IPS DF 19.7 (cell line): ENCODE data around the gene PPP4R3A.
"Not testable (repeated sequence)": the region's sequence is repeated elsewhere in the genome, so short reads cannot be mapped to it uniquely, and the experiment has no call there.

Experiments used
- DNase-seq: peaks from one replicate; pipeline ENCODE4 v3.0.0-alpha.2; 2013; ENCODE audit warnings: low read depth, low spot score

PPP4R3A gene

GRCh38 chr14:91503000-91503504, 7.1 kb downstream of the PPP4R3A start:
- DNase-seq, result no peak

- DNase-seq, result no peak
These were observed 7.9 kb downstream of the PPP4R3A start for GRCh38 chr14:91501951-91502930.

- no peak for DNase-seq
These were observed 8.8 kb downstream of the PPP4R3A start for GRCh38 chr14:91501348-91501747.

GRCh38 chr14:91496790-91497189, 13.3 kb downstream of the PPP4R3A start:
- DNase-seq, result no peak

GRCh38 chr14:91494392-91495065, 15.6 kb downstream of the PPP4R3A start:
- DNase-seq, result not testable (repeated sequence)

- DNase-seq, result no peak
These were observed 16.9 kb downstream of the PPP4R3A start for GRCh38 chr14:91493169-91493568.

GRCh38 chr14:91484744-91485143, 25.4 kb downstream of the PPP4R3A start:
- no peak for DNase-seq

- no peak for DNase-seq
These were observed 25.9 kb downstream of the PPP4R3A start for GRCh38 chr14:91484186-91484585.

- DNase-seq, result no peak
These were observed 27.7 kb downstream of the PPP4R3A start for GRCh38 chr14:91482263-91483013.

GRCh38 chr14:91477388-91477787, 32.7 kb downstream of the PPP4R3A start:
- no peak for DNase-seq

- no peak for DNase-seq
These were observed 37.1 kb downstream of the PPP4R3A start for GRCh38 chr14:91473046-91473445.

GRCh38 chr14:91470216-91470615, 39.9 kb downstream of the PPP4R3A start:
- no peak for DNase-seq

GRCh38 chr14:91466192-91466591, 43.9 kb downstream of the PPP4R3A start:
- DNase-seq, result no peak

GRCh38 chr14:91464615-91465205, 45.4 kb downstream of the PPP4R3A start:
- DNase-seq, result no peak

GRCh38 chr14:91458612-91459011, 51.5 kb downstream of the PPP4R3A start:
- DNase-seq, result no peak

GRCh38 chr14:91456283-91456682, 53.8 kb downstream of the PPP4R3A start:
- no peak for DNase-seq

- no peak for DNase-seq
These were observed 55.5 kb downstream of the PPP4R3A start for GRCh38 chr14:91454580-91454979.

GRCh38 chr14:91454155-91454554, 56.0 kb downstream of the PPP4R3A start:
- DNase-seq, result no peak

GRCh38 chr14:91453744-91454143, 56.4 kb downstream of the PPP4R3A start:
- DNase-seq, result no peak

- no peak for DNase-seq
These were observed 65.6 kb downstream of the PPP4R3A start for GRCh38 chr14:91444335-91445020.

GRCh38 chr14:91439345-91439744, 70.8 kb downstream of the PPP4R3A start:
- no peak for DNase-seq
